ENCODE data around the gene ANXA2. TPM values are rescaled to one million over a fixed set of nuclear protein-coding genes. Genes with fewer than 3 reads are reported as not detected.
A peak's percentile ranks its signal among the peaks of the same experiment; 100 is the strongest.

ANXA2 gene
- polyA plus RNA-seq, 1 donor (not counting 4 experiments of a cell fraction or from before 2014, with no cell fraction given), result 11,017 TPM

DNA sequence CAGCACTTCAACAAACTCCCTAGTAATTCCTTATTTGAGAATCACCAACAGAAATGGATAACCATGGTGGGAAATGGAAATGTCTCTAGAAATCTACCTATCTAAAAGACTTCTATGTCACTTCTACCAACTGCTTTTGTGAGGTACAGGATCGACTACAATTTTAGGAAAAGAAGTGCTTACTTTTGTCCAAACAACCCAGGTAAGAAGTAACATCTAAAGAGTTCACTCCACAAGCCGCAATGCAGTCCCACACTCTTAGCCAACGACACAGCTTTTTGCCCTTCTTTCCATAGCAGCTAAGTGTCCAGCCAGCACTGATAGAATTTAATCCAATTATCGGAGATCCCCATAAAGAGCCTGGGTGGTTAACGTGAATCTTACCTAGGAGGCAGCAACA lies 28.1 kb downstream of the ANXA2 start:
- Histone ChIP-seq H3K4me1 (ENCODE audit: control insufficient read depth, extremely low read depth, insufficient read depth, low read length) (peaks cover 40% of the 10 kb centered on the region), H3K27me3 (ENCODE audit: control insufficient read depth, extremely low read depth, insufficient read depth, low read length) (no peaks in the 10 kb centered on the region), H3K4me3 (ENCODE audit: control insufficient read depth in 2 of 3, extremely low read depth in 1 of 3, insufficient read depth in 2 of 3, low read depth in 1 of 3, low read length in 3 of 3) (no peak overlapping the region), H3K27ac (ENCODE audit: control insufficient read depth, insufficient read depth, low read length) (peak overlapping the region; percentile 91), H3K9me3 (ENCODE audit: control insufficient read depth, low read depth, low read length) (no peaks in the 10 kb centered on the region), H3K9ac (ENCODE audit: control insufficient read depth, extremely low read depth, insufficient read depth, low read length) (no peak overlapping the region), H3K79me2 (ENCODE audit: control insufficient read depth, insufficient read depth, low read length) (peaks cover 42% of the 10 kb centered on the region), H4K20me1 (ENCODE audit: control insufficient read depth, extremely low read depth, insufficient read depth, low read length) (peaks cover 63% of the 10 kb centered on the region), H2AFZ (ENCODE audit: control insufficient read depth, low read length) (no peak overlapping the region), H3K9me1 (ENCODE audit: control insufficient read depth, extremely low read depth, insufficient read depth, low read length) (no peaks in the 10 kb centered on the region), H3K36me3 (ENCODE audit: control insufficient read depth in 2 of 2, extremely low read depth in 1 of 2, insufficient read depth in 2 of 2, low read length in 2 of 2) (peaks cover 25 to 56% of the 10 kb centered on the region in 2 experiments), H3K4me2 (ENCODE audit: control insufficient read depth, extremely low read depth, insufficient read depth, low read depth, low read length) (no peak overlapping the region)
- FAIRE-seq (no peak), DNase-seq (ENCODE audit: low read depth, low spot score) (no peak)
- dilution Hi-C loops (cut with MboI; ENCODE audit: extremely low pct_ligation_motif_present, low sequenced_read_pairs), result no loop called here
- TF ChIP-seq, protein P1, sequence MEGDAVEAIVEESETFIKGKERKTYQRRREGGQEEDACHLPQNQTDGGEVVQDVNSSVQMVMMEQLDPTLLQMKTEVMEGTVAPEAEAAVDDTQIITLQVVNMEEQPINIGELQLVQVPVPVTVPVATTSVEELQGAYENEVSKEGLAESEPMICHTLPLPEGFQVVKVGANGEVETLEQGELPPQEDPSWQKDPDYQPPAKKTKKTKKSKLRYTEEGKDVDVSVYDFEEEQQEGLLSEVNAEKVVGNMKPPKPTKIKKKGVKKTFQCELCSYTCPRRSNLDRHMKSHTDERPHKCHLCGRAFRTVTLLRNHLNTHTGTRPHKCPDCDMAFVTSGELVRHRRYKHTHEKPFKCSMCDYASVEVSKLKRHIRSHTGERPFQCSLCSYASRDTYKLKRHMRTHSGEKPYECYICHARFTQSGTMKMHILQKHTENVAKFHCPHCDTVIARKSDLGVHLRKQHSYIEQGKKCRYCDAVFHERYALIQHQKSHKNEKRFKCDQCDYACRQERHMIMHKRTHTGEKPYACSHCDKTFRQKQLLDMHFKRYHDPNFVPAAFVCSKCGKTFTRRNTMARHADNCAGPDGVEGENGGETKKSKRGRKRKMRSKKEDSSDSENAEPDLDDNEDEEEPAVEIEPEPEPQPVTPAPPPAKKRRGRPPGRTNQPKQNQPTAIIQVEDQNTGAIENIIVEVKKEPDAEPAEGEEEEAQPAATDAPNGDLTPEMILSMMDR (optimal IDR thresholded peaks at IDR 0.05 in 1 of 3, IDR thresholded peaks at IDR 0.05 in 1 of 3, conservative IDR thresholded peaks at IDR 0.05 in 1 of 3; ENCODE audit: extremely low read depth in 1 of 3, insufficient read depth in 2 of 3, low read length in 3 of 3), result no peak
- no peak for TF ChIP-seq EZH2 (IDR thresholded peaks at IDR 0.05; ENCODE audit: low read length)

DNA sequence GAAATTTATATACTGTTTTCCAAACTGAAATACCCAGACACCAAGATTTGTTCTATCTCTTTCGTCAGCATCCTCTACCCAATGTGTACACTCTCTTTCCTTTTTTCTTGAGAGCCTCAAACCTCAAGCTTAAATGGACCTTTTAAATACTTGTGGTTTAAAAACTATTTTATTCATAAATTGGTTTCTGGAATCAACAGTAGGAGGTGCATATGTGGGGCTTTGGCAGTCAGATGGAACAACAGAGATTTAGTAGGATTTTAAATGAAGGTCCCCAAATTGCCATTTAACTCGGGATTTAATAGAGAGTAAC lies 33.2 kb downstream of the ANXA2 start:
- H3K79me2 ChIP-seq (ENCODE audit: control insufficient read depth, insufficient read depth, low read length), result peaks cover 32% of the 10 kb centered on the region
- H3K27me3 ChIP-seq (ENCODE audit: control insufficient read depth, extremely low read depth, insufficient read depth, low read length), result no peaks in the 10 kb centered on the region
- no peak overlapping the region for H3K4me2 ChIP-seq (ENCODE audit: control insufficient read depth, extremely low read depth, insufficient read depth, low read depth, low read length)
- H4K20me1 ChIP-seq (ENCODE audit: control insufficient read depth, extremely low read depth, insufficient read depth, low read length), result peaks cover 62% of the 10 kb centered on the region
- no peaks in the 10 kb centered on the region for H3K9me1 ChIP-seq (ENCODE audit: control insufficient read depth, extremely low read depth, insufficient read depth, low read length)
- H3K9ac ChIP-seq (ENCODE audit: control insufficient read depth, extremely low read depth, insufficient read depth, low read length), result no peak overlapping the region
- H3K4me3 ChIP-seq (ENCODE audit: control insufficient read depth in 2 of 3, extremely low read depth in 1 of 3, insufficient read depth in 2 of 3, low read depth in 1 of 3, low read length in 3 of 3), result no peak overlapping the region
- H3K27ac ChIP-seq (ENCODE audit: control insufficient read depth, insufficient read depth, low read length), result no peak overlapping the region
- H3K36me3 ChIP-seq (ENCODE audit: control insufficient read depth in 2 of 2, extremely low read depth in 1 of 2, insufficient read depth in 2 of 2, low read length in 2 of 2), result peaks cover 31 to 53% of the 10 kb centered on the region in 2 experiments
- H2AFZ ChIP-seq (ENCODE audit: control insufficient read depth, low read length), result no peak overlapping the region
- TF ChIP-seq, protein P1 (optimal IDR thresholded peaks at IDR 0.05 in 1 of 3, IDR thresholded peaks at IDR 0.05 in 1 of 3, conservative IDR thresholded peaks at IDR 0.05 in 1 of 3; ENCODE audit: extremely low read depth in 1 of 3, insufficient read depth in 2 of 3, low read length in 3 of 3), result no peak
- TF ChIP-seq EZH2 (IDR thresholded peaks at IDR 0.05; ENCODE audit: low read length), result no peak
- H3K4me1 ChIP-seq (ENCODE audit: control insufficient read depth, extremely low read depth, insufficient read depth, low read length), result peaks cover 14% of the 10 kb centered on the region
- FAIRE-seq (no peak), DNase-seq (ENCODE audit: low read depth, low spot score) (no peak)
- dilution Hi-C loops (cut with MboI; ENCODE audit: extremely low pct_ligation_motif_present, low sequenced_read_pairs), result no loop called here
- H3K9me3 ChIP-seq (ENCODE audit: control insufficient read depth, low read depth, low read length), result no peaks in the 10 kb centered on the region
